Hepatocyte (in vitro differentiated cells): ENCODE measurements around the gene CRAMP1. TPM values are rescaled to one million over a fixed set of nuclear protein-coding genes. Genes with fewer than 3 reads are reported as not detected.
"Not testable (repeated sequence)": the region's sequence is repeated elsewhere in the genome, so short reads cannot be mapped to it uniquely, and the experiment has no call there.

ENCODE experiments used
- DNase-seq: peaks from one replicate; pipeline ENCODE4 v3.0.0-alpha.2; 2016; ENCODE audit warnings: low spot score
- H2AFZ ChIP-seq: fragments of 200-600 bp; sonication (generic); 2 replicates; pipeline ENCODE4 v1.6.0; 2016; ENCODE audit warnings: antibody characterized with exemption, mild to moderate bottlenecking
- H3K27ac ChIP-seq: fragments of 200-600 bp; sonication (generic); 2 replicates; pipeline ENCODE4 v1.5.1; 2016; ENCODE audit warnings: mild to moderate bottlenecking
- H3K27me3 ChIP-seq: fragments of 200-600 bp; sonication (generic); 2 replicates; pipeline ENCODE4 v1.6.1; 2016
- H3K36me3 ChIP-seq: fragments of 200-600 bp; sonication (generic); replicated peaks from 2 replicates; pipeline ENCODE4 v1.5.1; 2016; ENCODE audit warnings: low read depth; ENCODE audit not compliant: insufficient read depth
- H3K4me1 ChIP-seq: fragments of 200-600 bp; sonication (generic); 2 replicates; pipeline ENCODE4 v1.5.1; 2016; ENCODE audit warnings: mild to moderate bottlenecking, moderate library complexity; ENCODE audit not compliant: insufficient read depth
- H3K4me2 ChIP-seq: fragments of 200-600 bp; sonication (generic); 2 replicates; pipeline ENCODE4 v1.6.0; 2016
- H3K4me3 ChIP-seq: fragments of 200-600 bp; sonication (generic); 2 replicates; pipeline ENCODE4 v1.5.1; 2016; ENCODE audit warnings: mild to moderate bottlenecking
- H3K79me2 ChIP-seq: fragments of 200-600 bp; sonication (generic); 2 replicates; pipeline ENCODE4 v1.6.0; 2017; ENCODE audit warnings: mild to moderate bottlenecking
- H3K9me2 ChIP-seq: fragments of 200-600 bp; sonication (generic); replicated peaks from 2 replicates; pipeline ENCODE4 v1.6.0; 2017; ENCODE audit warnings: mild to moderate bottlenecking; ENCODE audit not compliant: insufficient read depth
- H3K9me3 ChIP-seq: fragments of 200-600 bp; sonication (generic); 2 replicates; pipeline ENCODE4 v1.5.1; 2016; ENCODE audit warnings: low read depth, mild to moderate bottlenecking
- H4K20me1 ChIP-seq: fragments of 200-600 bp; sonication (generic); 2 replicates; pipeline ENCODE4 v1.6.0; 2016; ENCODE audit warnings: mild to moderate bottlenecking; ENCODE audit not compliant: insufficient read depth, poor library complexity, severe bottlenecking
- EZH2 ChIP-seq: fragments of 200-600 bp; sonication (generic); IDR thresholded peaks from 2 replicates; pipeline ENCODE4 v1.6.1; 2016; ENCODE audit warnings: antibody characterized with exemption, mild to moderate bottlenecking, borderline replicate concordance
- EZH2phosphoT487 ChIP-seq: fragments of 200-600 bp; sonication (generic); IDR thresholded peaks from one replicate; pipeline ENCODE4 v1.6.1; 2018; ENCODE audit warnings: antibody characterized with exemption, mild to moderate bottlenecking, low read depth, moderate library complexity; ENCODE audit not compliant: unreplicated experiment, severe bottlenecking
- WGBS: methylation state at CpG from one replicate; pipeline ENCODE4 v1.1.6; 2016; ENCODE audit warnings: low lambda C conversion rate; ENCODE audit errors: missing lambda C conversion rate; 5-methylcytosine and 5-hydroxymethylcytosine counted together
- polyA plus RNA-seq: library from polyadenylated mRNA; unstranded; fragments of >200 nt; fragmentation: Nextera tagmentation; extraction: Ambion mirVana; gene quantifications from 2 replicates; pipeline ENCODE4 v1.2.1, GENCODE V29; 2016
- total RNA-seq: library from RNA; depleted of rRNA; stranded (reverse); fragments of >200 nt; gene quantifications from 2 replicates; pipeline ENCODE4 v1.2.3, GENCODE V29; 2014
- TF ChIP-seq, protein P1 (sequence below): fragments of 200-600 bp; sonication (generic); IDR thresholded peaks from 2 replicates; pipeline ENCODE4 v1.5.1; 2016; ENCODE audit warnings: antibody characterized with exemption, mild to moderate bottlenecking; ENCODE audit not compliant: poor library complexity

CRAMP1 gene
- total and polyA plus RNA-seq, 2 experiments from 2014 or later: 6.7 to 8.2 TPM

DNA sequence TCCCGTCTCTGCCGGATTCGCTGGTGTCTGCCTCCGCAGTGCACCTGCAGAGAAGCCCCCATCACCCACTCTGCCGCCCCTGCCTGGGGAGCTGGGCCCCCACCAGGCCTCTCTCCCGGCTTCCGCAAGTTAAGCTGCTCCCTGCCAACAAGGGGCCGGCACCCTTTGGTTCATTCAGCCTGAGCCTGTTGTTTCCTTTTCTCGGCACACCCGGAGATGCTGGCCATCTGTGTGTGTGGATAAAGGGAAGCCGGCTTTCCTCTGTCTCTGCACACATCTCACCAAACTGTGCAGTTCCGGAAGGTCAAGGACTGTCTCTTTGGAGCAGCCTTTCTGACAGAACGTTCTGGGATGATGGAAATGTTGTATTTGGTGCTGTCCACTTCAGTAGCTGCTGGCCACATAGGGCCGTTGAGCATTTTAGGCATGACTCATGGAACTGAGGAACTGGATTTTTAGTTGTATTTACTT, 100.7 kb downstream of the CRAMP1 start:
- TF ChIP-seq, protein P1, sequence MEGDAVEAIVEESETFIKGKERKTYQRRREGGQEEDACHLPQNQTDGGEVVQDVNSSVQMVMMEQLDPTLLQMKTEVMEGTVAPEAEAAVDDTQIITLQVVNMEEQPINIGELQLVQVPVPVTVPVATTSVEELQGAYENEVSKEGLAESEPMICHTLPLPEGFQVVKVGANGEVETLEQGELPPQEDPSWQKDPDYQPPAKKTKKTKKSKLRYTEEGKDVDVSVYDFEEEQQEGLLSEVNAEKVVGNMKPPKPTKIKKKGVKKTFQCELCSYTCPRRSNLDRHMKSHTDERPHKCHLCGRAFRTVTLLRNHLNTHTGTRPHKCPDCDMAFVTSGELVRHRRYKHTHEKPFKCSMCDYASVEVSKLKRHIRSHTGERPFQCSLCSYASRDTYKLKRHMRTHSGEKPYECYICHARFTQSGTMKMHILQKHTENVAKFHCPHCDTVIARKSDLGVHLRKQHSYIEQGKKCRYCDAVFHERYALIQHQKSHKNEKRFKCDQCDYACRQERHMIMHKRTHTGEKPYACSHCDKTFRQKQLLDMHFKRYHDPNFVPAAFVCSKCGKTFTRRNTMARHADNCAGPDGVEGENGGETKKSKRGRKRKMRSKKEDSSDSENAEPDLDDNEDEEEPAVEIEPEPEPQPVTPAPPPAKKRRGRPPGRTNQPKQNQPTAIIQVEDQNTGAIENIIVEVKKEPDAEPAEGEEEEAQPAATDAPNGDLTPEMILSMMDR: no peak
- Histone ChIP-seq H3K79me2 (peaks cover 98% of the 10 kb centered on the region), H3K27ac (no peak overlapping the region), H3K4me1 (peaks cover 5% of the 10 kb centered on the region), H3K27me3 (no peaks in the 10 kb centered on the region), H3K4me2 (no peak overlapping the region), H3K36me3 (no peaks in the 10 kb centered on the region), H4K20me1 (peaks cover 63% of the 10 kb centered on the region), H3K9me2 (no peaks in the 10 kb centered on the region), H2AFZ (no peak overlapping the region), H3K9me3 (no peaks in the 10 kb centered on the region), H3K4me3 (no peak overlapping the region)
- 90% methylated on average over 14 of the region's 14 CpGs for WGBS
- DNase-seq: no peak

DNA sequence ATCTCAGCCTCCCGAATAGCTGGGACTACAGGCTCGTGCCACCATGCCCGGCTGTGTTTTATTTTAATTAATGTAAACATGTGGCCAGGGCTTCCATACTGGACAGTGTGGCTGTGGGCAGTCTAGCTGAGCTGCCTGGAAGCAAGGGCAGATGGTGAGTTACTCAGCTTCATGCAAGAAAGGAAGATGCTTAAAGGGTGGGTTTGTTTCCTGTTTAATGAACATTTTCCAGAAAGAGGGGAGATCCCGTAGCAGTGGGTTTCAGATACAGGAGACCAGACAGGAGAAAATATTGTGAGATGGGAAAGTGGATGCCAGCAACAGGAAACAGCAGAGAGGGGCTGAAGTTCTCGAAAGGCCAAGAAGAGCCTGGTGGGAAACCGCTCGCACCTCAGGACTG, 101.2 kb downstream of the CRAMP1 start:
- Histone ChIP-seq H3K4me2 (no peak overlapping the region), H3K79me2 (peaks cover 98% of the 10 kb centered on the region), H4K20me1 (peaks cover 58% of the 10 kb centered on the region), H3K9me3 (no peaks in the 10 kb centered on the region), H3K4me1 (no peaks in the 10 kb centered on the region), H3K27ac (no peak overlapping the region), H3K4me3 (no peak overlapping the region), H3K36me3 (no peaks in the 10 kb centered on the region), H2AFZ (no peak overlapping the region), H3K27me3 (no peaks in the 10 kb centered on the region), H3K9me2 (no peaks in the 10 kb centered on the region)
- DNase-seq: no peak
- WGBS: 94% methylated on average over 7 of the region's 7 CpGs
- TF ChIP-seq, protein P1: no peak
- TF ChIP-seq EZH2: no peak
- TF ChIP-seq EZH2phosphoT487: no peak

DNA sequence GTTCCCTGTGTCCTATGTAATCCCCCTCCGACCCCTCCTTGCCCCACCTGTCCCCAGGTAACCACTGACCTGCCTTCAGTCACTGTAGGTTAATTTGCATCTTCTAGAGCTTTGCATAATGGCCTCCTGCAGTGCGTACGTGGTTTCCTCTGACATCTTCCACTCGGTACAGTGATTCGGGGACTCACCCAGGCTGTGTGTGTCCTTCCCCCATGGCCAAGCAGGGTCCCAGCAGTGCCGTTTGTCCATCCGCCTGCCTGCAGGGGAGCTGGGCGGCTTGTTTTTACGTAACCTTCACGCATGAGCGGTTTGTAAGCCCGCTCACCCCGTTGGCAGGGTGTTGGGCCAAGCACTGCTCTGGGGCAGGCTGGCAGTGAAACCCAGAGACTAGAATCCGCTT, 101.8 kb downstream of the CRAMP1 start:
- Histone ChIP-seq H4K20me1 (peaks cover 53% of the 10 kb centered on the region), H3K4me3 (no peak overlapping the region), H3K36me3 (no peaks in the 10 kb centered on the region), H3K9me3 (no peaks in the 10 kb centered on the region), H3K9me2 (no peaks in the 10 kb centered on the region), H2AFZ (no peak overlapping the region), H3K79me2 (peaks cover 98% of the 10 kb centered on the region), H3K27me3 (no peaks in the 10 kb centered on the region), H3K27ac (no peak overlapping the region), H3K4me2 (no peak overlapping the region), H3K4me1 (no peaks in the 10 kb centered on the region)
- 79% methylated on average over 14 of the region's 14 CpGs for WGBS
- TF ChIP-seq EZH2 (no peak), EZH2phosphoT487 (no peak)
- TF ChIP-seq, protein P1: no peak
- DNase-seq: no peak

DNA sequence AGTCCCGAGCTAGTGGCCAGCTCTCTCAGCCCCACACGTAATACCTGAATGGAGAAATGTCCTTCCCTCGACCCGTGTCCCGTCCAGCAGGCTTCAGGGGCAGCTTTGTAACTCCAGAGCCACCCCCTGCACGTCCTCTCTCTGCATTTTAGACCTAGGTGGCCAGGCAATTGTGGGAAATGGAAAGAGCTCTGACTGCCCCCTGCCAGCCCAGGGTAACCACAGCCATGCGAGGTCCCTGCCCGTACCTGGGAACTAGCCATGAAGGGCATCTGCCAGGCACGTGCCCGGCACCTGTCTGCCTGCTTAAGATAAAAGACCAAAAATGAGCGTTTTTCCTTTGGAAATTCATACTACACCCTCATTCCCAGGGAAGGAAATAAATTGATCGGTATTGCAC, 103.1 kb downstream of the CRAMP1 start:
- Histone ChIP-seq H3K79me2 (peaks cover 94% of the 10 kb centered on the region), H3K27me3 (no peaks in the 10 kb centered on the region), H3K36me3 (no peaks in the 10 kb centered on the region), H3K9me2 (no peaks in the 10 kb centered on the region), H3K4me3 (no peak overlapping the region), H2AFZ (no peak overlapping the region), H3K9me3 (no peaks in the 10 kb centered on the region), H4K20me1 (peaks cover 40% of the 10 kb centered on the region), H3K4me2 (no peak overlapping the region), H3K27ac (no peak overlapping the region), H3K4me1 (no peaks in the 10 kb centered on the region)
- 97% methylated on average over 12 of the region's 12 CpGs for WGBS
- no peak for DNase-seq
- TF ChIP-seq EZH2 (no peak), EZH2phosphoT487 (no peak)

DNA sequence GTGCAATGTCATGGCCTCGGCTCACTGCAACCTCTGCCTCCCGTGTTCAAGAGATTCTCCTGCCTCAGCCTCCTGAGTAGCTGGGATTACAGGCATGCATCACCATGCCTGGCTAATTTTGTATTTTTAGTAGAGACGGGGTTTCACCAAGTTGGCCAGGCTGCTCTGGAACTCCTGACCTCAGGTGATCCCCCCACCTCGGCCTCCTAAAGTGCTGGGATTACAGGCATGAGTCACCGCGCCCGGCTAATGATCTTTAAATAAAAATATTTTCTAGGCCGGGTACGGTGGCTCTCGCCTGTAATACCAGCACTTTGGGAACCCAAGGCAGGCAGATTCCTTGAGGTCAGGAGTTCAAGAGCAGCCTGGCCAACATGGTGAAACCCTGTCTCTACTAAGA, 106.1 kb downstream of the CRAMP1 start:
- not testable (repeated sequence) for DNase-seq, H3K36me3 ChIP-seq, H3K27ac ChIP-seq, H3K9me2 ChIP-seq, H3K4me3 ChIP-seq, H3K4me1 ChIP-seq, H3K27me3 ChIP-seq, H3K4me2 ChIP-seq, H2AFZ ChIP-seq, H3K9me3 ChIP-seq
- H3K79me2 ChIP-seq: peaks cover 89% of the 10 kb centered on the region
- WGBS: 84% methylated on average over 10 of the region's 10 CpGs
- peaks cover 25% of the 10 kb centered on the region for H4K20me1 ChIP-seq

DNA sequence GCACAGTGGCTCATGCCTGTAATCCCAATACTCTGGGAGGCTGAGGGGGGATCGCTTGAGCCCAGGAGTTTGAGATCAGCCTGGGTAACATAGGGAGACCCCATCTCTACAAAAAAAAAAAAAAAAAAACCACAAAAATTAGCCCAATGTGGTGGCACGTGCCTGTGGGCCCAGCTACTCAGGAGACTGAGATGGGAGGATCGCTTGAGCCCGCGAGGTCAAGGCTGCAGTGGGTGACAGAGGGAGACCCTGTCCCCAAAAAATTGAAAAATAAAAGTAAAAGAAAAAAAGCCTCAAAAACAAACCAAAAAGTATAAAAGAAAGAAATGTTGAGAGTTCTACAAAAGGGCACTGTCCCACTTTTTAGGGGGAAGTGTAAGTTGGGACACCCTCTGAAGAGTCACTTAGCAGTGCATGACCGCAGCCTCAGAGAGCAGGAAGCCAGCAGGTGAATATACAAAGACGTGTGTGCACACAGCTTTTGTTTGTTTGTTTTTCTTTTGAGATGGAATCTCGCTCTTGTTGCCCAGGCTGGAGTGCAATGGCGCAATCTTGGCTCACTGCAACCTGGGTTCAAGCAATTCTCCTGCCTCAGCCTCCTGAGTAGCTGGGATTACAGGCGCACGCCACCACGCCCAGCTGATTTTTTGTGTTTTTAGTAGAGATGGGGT, 107.5 kb downstream of the CRAMP1 start:
- peaks cover 21% of the 10 kb centered on the region for H4K20me1 ChIP-seq
- not testable (repeated sequence) for DNase-seq, H3K4me3 ChIP-seq, H3K9me3 ChIP-seq, H3K4me1 ChIP-seq, H3K36me3 ChIP-seq, H3K4me2 ChIP-seq, H3K9me2 ChIP-seq, H2AFZ ChIP-seq, H3K27ac ChIP-seq, H3K27me3 ChIP-seq
- peaks cover 86% of the 10 kb centered on the region for H3K79me2 ChIP-seq
- WGBS: 92% methylated on average over 12 of the region's 12 CpGs
